ENCODE results near the gene ECE1.

GRCh38 chr1:21206117-21206516 lies 84.1 kb downstream of the ECE1 start:
- TF ChIP-seq RAD21 (IDR thresholded peaks at IDR 0.05; ENCODE audit: low read depth) (no peak), REST (IDR thresholded peaks at IDR 0.05; ENCODE audit: low read depth) (no peak), FOXM1 (IDR thresholded peaks at IDR 0.05; ENCODE audit: borderline replicate concordance, low read depth) (no peak), CEBPB (IDR thresholded peaks at IDR 0.05) (no peak), TAF1 (IDR thresholded peaks at IDR 0.05; ENCODE audit: low read depth) (no peak), EP300 (IDR thresholded peaks at IDR 0.05; ENCODE audit: borderline replicate concordance) (no peak), YY1 (IDR thresholded peaks at IDR 0.05; ENCODE audit: low read depth) (no peak), EGR1 (IDR thresholded peaks at IDR 0.05) (no peak)
- TF ChIP-seq, protein P1, sequence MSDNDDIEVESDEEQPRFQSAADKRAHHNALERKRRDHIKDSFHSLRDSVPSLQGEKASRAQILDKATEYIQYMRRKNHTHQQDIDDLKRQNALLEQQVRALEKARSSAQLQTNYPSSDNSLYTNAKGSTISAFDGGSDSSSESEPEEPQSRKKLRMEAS (IDR thresholded peaks at IDR 0.05), result no peak
